GM23338 (cell line): ENCODE data around the gene ZEB2. TPM values are rescaled to one million over a fixed set of nuclear protein-coding genes. Genes with fewer than 3 reads are reported as not detected.

Experiments
- ATAC-seq: fragments of 200-7000 bp; cut with Tn5 transposase; 3 replicates; pipeline ENCODE4 v1.9.1; 2020
- DNase-seq: peaks from one replicate; pipeline ENCODE4 v3.0.0-alpha.2; 2015; ENCODE audit warnings: low spot score
- H2AFZ ChIP-seq: fragments of 200-600 bp; sonication (generic); 2 replicates; pipeline ENCODE4 v1.8.0; 2016; ENCODE audit warnings: antibody characterized with exemption, mild to moderate bottlenecking, moderate library complexity
- H3F3A ChIP-seq: fragments of 200-600 bp; sonication (generic); replicated peaks from 2 replicates; pipeline ENCODE4 v1.8.0; 2017; ENCODE audit warnings: antibody characterized with exemption, mixed run types, low read depth
- H3K27ac ChIP-seq: fragments of 200-600 bp; sonication (generic); 2 replicates; pipeline ENCODE4 v1.6.1; 2016; ENCODE audit warnings: low read depth
- H3K27me3 ChIP-seq: fragments of 200-600 bp; sonication (generic); 2 replicates; pipeline ENCODE4 v1.8.0; 2016; ENCODE audit warnings: mild to moderate bottlenecking, mixed run types, moderate library complexity; ENCODE audit not compliant: insufficient read depth
- H3K36me3 ChIP-seq: fragments of 200-600 bp; sonication (generic); 2 replicates; pipeline ENCODE4 v1.8.0; 2016; ENCODE audit warnings: mild to moderate bottlenecking; ENCODE audit not compliant: insufficient read depth
- H3K4me1 ChIP-seq: fragments of 200-600 bp; sonication (generic); 2 replicates; pipeline ENCODE4 v1.8.0; 2016; ENCODE audit warnings: mild to moderate bottlenecking, moderate library complexity; ENCODE audit not compliant: insufficient read depth
- H3K4me2 ChIP-seq: fragments of 200-600 bp; sonication (generic); 2 replicates; pipeline ENCODE4 v1.7.1; 2017; ENCODE audit warnings: mixed run types
- H3K4me3 ChIP-seq: fragments of 200-600 bp; sonication (generic); 2 replicates; pipeline ENCODE4 v1.6.1; 2016; ENCODE audit warnings: mixed run types
- H3K79me2 ChIP-seq: fragments of 200-600 bp; sonication (generic); replicated peaks from 2 replicates; pipeline ENCODE4 v1.8.0; 2017; ENCODE audit warnings: mild to moderate bottlenecking; ENCODE audit not compliant: insufficient read depth
- H3K9me2 ChIP-seq: fragments of 200-600 bp; sonication (generic); 2 replicates; pipeline ENCODE4 v1.8.0; 2017; ENCODE audit not compliant: insufficient read depth
- H4K20me1 ChIP-seq: fragments of 200-600 bp; sonication (generic); replicated peaks from 2 replicates; pipeline ENCODE4 v1.8.0; 2017; ENCODE audit warnings: mild to moderate bottlenecking; ENCODE audit not compliant: insufficient read depth
- H3K27ac Mint-ChIP-seq: 2 replicates; pipeline ENCODE4 v1.8.0; 2020; ENCODE audit warnings: inconsistent platforms, mild to moderate bottlenecking, moderate library complexity, mixed read lengths
- H3K27me3 Mint-ChIP-seq: 3 replicates; pipeline ENCODE4 v1.8.0; 2022; ENCODE audit warnings: low read depth, mild to moderate bottlenecking, moderate library complexity, mixed read lengths, inconsistent platforms; ENCODE audit not compliant: insufficient read depth, poor library complexity
- H3K36me3 Mint-ChIP-seq: 3 replicates; pipeline ENCODE4 v1.8.0; 2021; ENCODE audit warnings: low read depth, mild to moderate bottlenecking, inconsistent platforms, moderate library complexity, mixed read lengths
- H3K4me1 Mint-ChIP-seq: 3 replicates; pipeline ENCODE4 v1.8.0; 2020; ENCODE audit warnings: mild to moderate bottlenecking, inconsistent platforms, mixed read lengths
- H3K4me3 Mint-ChIP-seq: 3 replicates; pipeline ENCODE4 v1.8.0; 2021; ENCODE audit warnings: moderate library complexity, mild to moderate bottlenecking, inconsistent platforms, mixed read lengths
- H3K9me3 Mint-ChIP-seq: 3 replicates; pipeline ENCODE4 v1.8.0; 2020; ENCODE audit warnings: moderate library complexity, mild to moderate bottlenecking, inconsistent platforms, mixed read lengths
- CTCF ChIP-seq, 2 experiments: fragments of 200-600 bp in 1 of 2; sonication (generic) in 1 of 2; conservative IDR thresholded peaks; 2 replicates each; pipeline versions ENCODE4 v1.5.1 to v1.6.1; 2016 to 2017; ENCODE audit warnings: antibody characterized with exemption in 2 of 2, low read depth in 2 of 2, mild to moderate bottlenecking in 2 of 2, moderate library complexity in 1 of 2
- EZH2 ChIP-seq: fragments of 200-600 bp; sonication (generic); IDR thresholded peaks from one replicate; pipeline ENCODE4 v1.8.0; 2017; ENCODE audit warnings: antibody characterized with exemption, mild to moderate bottlenecking, low read depth; ENCODE audit not compliant: unreplicated experiment
- EZH2phosphoT487 ChIP-seq: fragments of 200-600 bp; sonication (generic); IDR thresholded peaks from one replicate; pipeline ENCODE4 v1.8.1; 2018; ENCODE audit warnings: antibody characterized with exemption; ENCODE audit not compliant: unreplicated experiment
- JUNB ChIP-seq: IDR thresholded peaks from one replicate; pipeline ENCODE4 v1.6.1; 2016; ENCODE audit warnings: antibody characterized with exemption; ENCODE audit not compliant: unreplicated experiment
- ZNF114 ChIP-seq: fragments of 250-450 bp; sonication (Bioruptor Pico); IDR thresholded peaks from 2 replicates; pipeline ENCODE4 v1.5.0; 2020; ENCODE audit warnings: mild to moderate bottlenecking, moderate library complexity
- ZNF331 ChIP-seq: fragments of 250-450 bp; sonication (Bioruptor Pico); IDR thresholded peaks from 2 replicates; pipeline ENCODE4 v1.5.0; 2020; ENCODE audit warnings: low read depth, mild to moderate bottlenecking, moderate library complexity
- ZNF462 ChIP-seq: fragments of 250-450 bp; sonication (Bioruptor Pico); IDR thresholded peaks from 2 replicates; pipeline ENCODE4 v1.5.0; 2020; ENCODE audit warnings: mild to moderate bottlenecking, moderate library complexity
- polyA plus RNA-seq: library from polyadenylated mRNA; unstranded; fragments of >200 nt; fragmentation: Nextera tagmentation; extraction: Ambion mirVana; gene quantifications from 2 replicates; pipeline ENCODE4 v1.2.1, GENCODE V29; 2016
- total RNA-seq: library from RNA; depleted of rRNA; stranded (reverse); fragments of >200 nt; shearing (Covaris generic); gene quantifications from 2 replicates; pipeline ENCODE4 v1.2.3, GENCODE V29; 2014
- TF ChIP-seq, protein P1 (sequence below): IDR thresholded peaks from 2 replicates; pipeline ENCODE4 v1.6.1; 2016; ENCODE audit warnings: antibody characterized with exemption

Gene ZEB2
- total and polyA plus RNA-seq, 2 experiments from 2014 or later, result 0.45 TPM; not detected in 1

DNA sequence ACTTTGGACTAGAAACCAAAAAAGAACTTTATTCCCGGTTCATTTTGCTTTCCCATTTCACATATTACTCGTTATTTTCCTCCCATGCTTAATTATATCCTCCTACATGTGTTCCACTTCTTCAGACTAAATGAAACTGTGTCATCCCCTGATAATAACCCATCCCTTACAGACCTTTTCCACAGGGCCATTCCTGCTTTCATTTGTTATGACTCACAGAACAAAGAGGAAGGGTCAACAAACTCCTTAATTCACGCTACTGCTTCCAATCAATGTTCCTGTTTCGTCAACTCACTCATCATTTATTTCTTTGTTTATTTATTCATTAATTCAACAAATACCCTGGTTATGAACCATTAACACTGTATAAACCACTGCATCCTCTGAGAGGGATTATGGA, 104.5 kb downstream of the ZEB2 start:
- no peak overlapping the region for H3K4me3 Mint-ChIP-seq
- Histone ChIP-seq H3F3A (no peaks in the 10 kb centered on the region), H4K20me1 (no peaks in the 10 kb centered on the region), H3K9me2 (0 out of 2 replicates have a peak, but pooled peaks cover under 1% of the 10 kb centered on the region), H3K79me2 (no peaks in the 10 kb centered on the region), H3K36me3 (no peaks in the 10 kb centered on the region), H3K4me3 (no peak overlapping the region), H3K27ac (no peak overlapping the region), H3K4me2 (no peak overlapping the region), H3K27me3 (no peaks in the 10 kb centered on the region), H3K4me1 (peaks cover 11% of the 10 kb centered on the region; the same call in 1 of the 2 replicates), H2AFZ (no peak overlapping the region)
- TF ChIP-seq ZNF114 (CRISPR knock-in tag) (no peak), CTCF (conservative IDR thresholded peaks at IDR 0.05; ENCODE audit: low read depth in 2 of 2) (no peak), JUNB (no peak), EZH2phosphoT487 (no peak), EZH2 (no peak), ZNF331 (CRISPR knock-in tag) (no peak), ZNF462 (CRISPR knock-in tag) (no peak)
- TF ChIP-seq, protein P1, sequence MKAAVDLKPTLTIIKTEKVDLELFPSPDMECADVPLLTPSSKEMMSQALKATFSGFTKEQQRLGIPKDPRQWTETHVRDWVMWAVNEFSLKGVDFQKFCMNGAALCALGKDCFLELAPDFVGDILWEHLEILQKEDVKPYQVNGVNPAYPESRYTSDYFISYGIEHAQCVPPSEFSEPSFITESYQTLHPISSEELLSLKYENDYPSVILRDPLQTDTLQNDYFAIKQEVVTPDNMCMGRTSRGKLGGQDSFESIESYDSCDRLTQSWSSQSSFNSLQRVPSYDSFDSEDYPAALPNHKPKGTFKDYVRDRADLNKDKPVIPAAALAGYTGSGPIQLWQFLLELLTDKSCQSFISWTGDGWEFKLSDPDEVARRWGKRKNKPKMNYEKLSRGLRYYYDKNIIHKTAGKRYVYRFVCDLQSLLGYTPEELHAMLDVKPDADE, result no peak
- no peak for ATAC-seq
- H3K36me3 Mint-ChIP-seq, result no peaks in the 10 kb centered on the region
- DNase-seq, result no peak
- peaks cover 8% of the 10 kb centered on the region for H3K4me1 Mint-ChIP-seq
- H3K27ac Mint-ChIP-seq, result no peak overlapping the region
- no peaks in the 10 kb centered on the region for H3K27me3 Mint-ChIP-seq
- no peaks in the 10 kb centered on the region for H3K9me3 Mint-ChIP-seq
